OCI-M2 (cell line): Measurements from ENCODE around the gene BNIP3.
"Not testable (repeated sequence)": the region's sequence is repeated elsewhere in the genome, so short reads cannot be mapped to it uniquely, and the experiment has no call there.

ENCODE experiments used
- DNase-seq: peaks from one replicate; lab custom pipeline; 2025; ENCODE audit not compliant: unreplicated experiment; lab: John Stamatoyannopoulos, UW

BNIP3 gene

DNA sequence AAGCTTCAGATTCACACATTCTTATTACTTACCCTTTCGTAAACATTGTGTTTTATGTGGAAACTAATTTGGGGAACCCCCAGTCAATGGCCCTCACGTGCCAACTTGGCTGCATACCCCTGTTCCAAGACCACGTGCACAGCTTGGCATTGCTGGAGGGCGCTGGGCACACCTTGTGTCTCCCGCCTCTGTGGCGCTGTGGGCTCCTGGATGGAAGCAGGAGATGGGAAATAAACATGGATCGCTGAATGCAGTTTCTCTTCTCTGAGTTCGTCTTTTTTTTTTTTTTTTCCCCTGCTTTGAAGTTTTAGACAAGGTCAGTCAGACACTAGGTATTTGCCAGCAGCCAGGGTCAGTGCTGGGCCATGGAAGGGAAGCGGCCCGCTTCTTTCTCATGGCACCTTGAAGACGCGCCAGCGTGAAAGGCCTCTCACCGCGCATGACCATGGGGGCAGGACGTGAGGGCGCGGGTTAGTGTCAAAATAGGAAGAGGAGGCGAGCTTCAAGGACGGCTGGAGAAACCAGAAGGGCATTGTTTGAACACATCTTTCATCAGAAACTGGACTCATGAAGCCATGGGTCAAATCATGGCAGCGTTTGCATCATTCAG, 27.3 kb downstream of the BNIP3 start:
- DNase-seq = no peak

DNA sequence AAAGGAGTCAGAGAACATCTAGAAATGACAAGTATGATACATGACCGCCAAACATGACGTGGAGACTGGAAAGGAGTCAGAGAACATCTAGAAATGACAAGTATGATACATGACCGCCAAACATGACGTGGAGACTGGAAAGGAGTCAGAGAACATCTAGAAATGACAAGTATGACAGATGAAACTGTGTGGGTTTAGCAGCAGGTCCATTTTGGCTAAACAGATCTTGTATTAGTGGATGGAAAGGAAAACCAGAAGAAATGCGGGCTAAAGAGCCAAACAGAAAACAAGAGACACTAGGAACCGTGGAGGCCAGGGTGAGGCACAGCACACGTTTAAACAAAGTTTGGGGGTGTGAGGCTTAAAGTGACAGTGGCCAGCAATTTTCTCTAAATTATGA, 31.8 kb downstream of the BNIP3 start:
- DNase-seq = not testable (repeated sequence)

DNA sequence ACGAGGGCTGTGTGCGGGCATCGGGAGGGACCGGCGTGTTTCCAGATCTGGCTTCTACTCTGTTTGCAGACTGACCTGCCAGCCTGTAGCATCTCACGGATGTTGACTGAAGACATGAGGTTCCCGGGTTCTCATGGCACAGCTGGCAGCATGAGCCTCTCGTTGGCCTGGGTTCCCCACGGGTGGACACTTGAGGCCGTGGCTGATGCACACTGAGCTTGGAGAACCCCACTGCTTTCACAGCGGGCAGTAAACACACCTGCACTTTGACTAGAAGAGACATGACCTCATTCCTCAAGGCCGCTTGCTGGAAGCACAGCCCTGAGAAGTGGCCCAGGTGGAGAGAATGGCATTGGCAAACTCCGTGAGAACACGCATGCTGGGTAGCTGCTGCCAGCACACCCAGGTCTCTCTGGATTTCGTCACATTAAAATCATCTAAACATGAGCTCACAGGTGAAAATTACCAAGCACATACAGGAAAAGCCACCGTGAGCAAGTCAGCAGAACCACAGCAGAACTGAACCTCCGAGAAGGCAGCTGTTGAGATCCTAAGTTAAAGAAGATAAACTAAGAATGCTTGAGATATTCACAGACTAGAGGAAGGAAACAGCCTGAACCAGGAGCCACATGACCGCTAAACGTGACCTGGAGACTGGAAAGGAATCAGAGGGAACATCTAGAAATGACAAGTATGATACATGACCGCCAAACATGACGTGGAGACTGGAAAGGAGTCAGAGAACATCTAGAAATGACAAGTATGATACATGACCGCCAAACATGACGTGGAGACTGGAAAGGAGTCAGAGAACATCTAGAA, 32.5 kb downstream of the BNIP3 start:
- no peak for DNase-seq

DNA sequence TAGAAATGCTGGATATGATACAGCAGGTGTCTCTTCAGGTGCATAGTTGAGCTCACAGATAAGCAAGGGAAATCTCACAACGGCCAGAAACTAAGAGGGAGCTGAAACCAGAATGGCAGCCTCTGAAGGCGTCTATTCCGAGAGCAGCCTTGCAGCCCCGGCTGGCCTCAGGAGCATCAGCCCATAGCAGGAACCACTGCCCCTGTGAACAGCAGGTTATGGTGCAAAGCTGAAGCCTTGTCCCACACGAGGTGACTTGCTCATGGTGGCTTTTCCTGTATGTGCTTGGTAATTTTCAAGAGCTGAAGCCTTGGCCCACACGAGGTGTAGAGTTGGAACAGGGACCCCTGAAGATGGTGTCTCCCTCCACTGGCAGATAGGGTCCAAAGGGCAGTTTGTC, 33.2 kb downstream of the BNIP3 start:
- no peak for DNase-seq

DNA sequence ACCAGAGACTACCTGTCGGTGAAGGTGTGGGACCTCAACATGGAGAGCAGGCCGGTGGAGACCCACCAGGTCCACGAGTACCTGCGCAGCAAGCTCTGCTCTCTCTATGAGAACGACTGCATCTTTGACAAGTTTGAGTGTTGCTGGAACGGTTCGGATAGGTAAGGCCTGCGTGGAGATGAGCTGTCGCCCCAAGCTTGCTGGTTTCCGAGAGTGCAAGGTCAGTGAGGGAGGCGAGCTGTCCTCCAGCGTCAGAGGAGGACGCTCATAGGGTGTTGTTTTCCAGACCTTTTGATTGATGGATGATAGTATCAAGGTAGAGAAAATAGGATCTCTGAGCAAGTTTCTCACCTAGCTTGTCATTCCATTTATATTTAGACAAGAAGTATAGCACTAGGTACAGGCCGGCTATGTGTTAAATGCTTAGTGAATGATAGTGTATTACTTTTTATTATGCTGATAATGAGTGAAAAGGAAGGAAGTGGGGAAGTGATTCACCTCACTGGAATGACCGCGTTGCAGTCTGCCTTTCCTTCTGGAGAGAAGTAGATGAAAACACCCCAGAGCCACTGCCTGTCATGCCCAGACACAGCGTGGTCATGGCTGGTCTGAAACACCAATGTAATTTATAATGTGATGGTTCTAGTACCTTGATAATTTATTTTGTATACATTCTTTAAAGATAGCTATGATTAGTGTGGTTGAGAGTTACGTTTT, 33.9 kb downstream of the BNIP3 start:
- DNase-seq = no peak

DNA sequence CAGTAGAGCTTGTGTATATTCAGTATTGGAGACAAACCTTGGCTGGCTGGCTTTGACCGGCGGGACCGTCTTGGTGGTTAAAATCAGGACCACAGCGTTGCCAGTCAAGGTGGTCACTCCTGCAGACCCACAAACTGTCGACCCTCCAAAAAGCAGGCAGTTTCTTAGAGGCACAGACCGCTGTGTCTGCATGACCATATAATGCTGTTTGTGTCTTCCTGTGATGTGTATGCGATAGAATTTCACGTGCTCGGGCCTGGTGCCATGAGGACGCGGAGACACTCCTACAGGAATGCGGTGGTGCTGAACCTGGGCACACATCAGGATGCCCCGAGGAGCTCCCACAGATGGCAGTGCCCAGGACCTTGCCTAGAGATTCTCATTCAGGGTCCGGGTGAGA, 34.8 kb downstream of the BNIP3 start:
- no peak for DNase-seq

DNA sequence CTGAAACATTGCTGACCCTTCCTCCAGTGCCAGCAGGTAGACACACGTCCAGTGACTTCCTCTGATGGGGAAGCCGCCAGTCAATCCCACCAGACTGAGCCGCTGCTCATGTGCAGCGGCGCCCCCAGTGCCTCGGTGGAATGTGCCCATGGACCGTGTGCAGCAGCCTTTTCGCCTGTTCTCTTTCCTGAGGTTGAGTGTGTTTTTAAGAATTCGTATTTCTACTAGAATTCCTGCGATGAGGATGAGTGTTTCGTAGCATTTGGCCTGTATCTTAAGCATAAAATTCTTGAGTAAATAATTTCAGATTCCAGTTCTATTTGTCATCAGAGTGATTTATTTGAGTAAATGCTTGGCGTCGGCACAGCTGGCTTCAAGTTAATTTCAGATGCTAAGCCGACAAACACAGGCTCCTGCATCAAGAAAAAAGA, 35.4 kb downstream of the BNIP3 start:
- no peak for DNase-seq

DNA sequence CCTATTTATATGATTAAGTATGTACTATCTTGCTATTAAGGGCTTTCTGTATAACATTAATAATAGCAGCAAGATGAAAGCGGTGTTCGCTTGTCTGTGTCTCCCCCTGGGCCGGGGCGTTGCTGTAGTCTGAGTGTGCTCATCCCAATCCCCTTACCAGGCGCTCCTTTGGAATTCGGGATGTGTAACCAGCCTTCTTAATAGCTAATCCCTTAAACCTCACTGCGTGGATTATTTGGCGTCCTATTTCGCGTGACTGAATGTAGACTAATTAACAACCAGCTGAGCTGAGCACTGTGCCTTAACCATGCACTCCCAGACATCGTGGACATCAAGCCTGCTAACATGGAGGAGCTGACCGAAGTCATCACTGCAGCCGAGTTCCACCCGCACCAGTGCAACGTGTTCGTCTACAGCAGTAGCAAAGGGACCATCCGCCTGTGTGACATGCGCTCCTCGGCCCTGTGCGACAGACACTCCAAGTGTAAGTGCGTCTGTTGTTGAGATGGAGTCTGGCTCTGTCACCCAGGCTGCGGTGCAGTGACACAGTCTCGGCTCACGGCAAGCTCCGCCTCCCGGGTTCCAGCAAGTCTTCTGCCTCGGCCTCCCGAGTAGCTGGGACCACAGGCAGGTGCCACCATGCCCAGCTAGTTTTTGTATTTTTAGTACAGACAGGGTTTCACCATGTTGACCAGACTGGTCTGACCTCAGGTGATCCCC, 36.6 kb downstream of the BNIP3 start:
- no peak for DNase-seq

DNA sequence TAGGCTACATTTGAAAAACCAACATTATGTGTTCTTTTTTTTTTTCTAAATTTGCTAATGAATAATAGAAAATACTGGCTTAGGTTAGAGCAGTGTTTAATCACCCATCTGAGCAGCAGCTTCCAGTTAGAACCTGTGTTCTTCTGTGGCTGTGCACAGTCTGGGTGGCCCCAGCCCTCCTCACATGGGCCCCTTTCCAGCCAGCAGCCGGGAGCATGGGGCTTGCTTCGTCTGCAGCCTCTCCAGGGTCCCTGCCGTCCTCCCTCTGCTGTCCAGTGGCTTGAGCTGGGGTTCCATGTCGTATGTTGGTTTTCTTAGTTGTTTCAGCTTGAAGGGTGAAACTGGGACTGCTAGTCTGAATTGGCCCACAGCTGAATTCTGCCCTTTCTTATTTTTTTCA, 37.3 kb downstream of the BNIP3 start:
- no peak for DNase-seq

DNA sequence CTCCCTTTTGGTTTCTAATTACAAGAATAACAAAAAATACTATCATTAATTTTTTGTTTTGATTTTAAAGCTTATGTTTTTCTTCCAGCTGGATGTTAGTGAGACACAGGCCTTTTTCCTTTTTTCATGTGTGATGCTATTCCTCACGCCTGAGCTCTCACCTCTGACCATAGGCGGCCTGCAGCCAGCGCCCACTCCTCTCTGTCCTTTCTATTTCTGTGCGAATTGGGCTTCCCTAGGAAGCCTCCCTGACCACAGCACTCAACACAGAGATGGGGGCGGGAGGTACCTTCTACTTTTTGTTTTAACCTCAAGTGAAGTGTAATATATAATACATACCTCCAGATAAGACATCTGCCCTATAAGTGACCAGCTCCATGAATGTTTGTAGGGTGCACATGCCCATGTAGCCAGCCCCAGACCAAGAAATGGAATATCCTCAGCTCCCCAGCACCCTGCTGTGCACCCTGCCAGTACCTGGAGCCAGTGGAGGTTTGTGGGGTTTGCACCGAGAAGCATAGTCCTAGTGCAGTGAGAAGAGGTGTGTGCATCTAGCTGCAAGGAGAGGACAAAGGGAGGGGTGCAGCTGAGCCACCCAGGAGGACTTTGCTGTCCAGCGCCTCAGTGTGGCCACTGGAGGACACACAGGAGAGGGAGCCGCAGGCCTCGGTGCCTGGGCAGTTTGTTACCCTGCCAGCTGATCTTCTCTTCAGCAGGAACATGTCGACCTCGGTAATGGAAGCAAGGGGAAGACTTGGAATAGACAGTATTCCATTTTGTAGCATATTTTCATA, 38.5 kb downstream of the BNIP3 start:
- DNase-seq = no peak

DNA sequence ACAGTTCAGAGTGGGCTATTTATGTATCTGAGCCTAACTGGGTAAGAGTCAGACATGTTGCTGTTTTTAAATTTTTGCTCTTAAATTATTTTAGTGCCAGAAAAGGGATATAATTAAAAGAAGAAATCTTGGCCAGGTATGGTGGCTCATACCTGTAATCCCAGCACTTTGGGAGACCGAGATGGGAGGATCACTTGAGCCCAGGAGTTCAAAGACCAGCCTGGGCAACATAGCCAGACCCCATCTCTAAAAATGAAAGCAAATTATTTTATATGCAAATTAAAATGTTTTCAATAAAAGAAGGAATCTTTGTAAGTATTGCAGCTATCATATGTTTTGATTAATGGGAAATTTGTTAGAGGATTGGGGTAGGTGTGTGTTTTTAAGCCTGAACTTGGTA, 39.3 kb downstream of the BNIP3 start:
- no peak for DNase-seq

DNA sequence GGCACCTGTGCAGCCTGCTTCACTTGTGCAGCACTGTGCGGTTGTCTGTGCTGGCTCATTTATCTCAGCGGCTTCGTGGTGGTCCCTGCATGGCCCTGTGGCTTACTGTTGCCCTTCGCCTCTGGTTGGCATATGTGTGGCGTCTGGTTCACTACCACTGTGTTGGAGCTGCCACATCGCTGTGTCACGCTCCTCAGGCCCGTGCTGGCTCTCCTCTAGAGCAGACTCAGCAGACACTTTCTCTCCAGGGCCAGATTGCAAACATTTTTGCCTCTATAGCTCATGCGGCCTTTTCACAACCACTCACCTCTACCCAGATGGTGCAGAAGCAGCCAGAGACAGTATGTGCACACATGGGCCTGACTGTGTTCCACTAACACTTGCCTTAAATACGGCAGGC, 43.0 kb downstream of the BNIP3 start:
- DNase-seq = no peak

DNA sequence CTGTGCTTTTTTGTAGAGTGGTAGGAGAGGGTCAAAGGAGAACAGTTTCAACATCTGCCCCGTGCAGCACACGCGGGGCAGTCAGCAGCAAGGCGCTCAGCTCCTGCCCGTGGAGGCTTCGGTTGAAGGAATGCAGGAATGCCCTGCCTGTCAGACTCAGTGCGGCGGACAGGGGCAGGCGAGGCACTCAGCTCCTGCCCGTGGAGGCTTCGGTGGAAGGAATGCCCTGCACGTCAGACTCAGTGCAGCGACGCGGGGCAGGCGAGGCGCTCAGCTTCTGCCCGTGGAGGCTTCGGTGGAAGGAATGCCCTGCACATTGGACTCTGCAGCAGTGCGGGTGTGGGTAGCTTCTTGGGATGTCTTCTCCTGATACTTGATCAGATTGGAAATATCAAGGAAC, 43.9 kb downstream of the BNIP3 start:
- DNase-seq = no peak

DNA sequence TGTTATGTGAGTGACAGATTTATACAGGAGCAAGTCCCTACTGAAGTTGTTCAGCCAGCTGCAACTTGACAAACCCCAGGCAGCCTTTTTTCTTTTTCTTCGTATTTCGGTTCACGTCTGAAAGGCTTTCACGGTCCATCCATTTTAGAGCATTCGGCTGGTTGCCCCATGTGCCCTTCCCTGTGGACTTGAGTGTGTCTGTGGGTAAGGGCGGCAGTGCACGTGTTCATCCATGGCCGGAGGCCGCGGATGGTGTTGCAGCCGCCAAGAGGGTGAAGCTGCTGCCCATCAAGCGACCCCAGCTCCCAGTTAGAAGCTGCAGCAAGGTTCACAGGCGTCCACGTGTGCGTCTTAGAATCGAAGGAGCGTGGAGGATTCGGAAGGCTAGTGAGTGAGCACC, 45.0 kb downstream of the BNIP3 start:
- DNase-seq = no peak

DNA sequence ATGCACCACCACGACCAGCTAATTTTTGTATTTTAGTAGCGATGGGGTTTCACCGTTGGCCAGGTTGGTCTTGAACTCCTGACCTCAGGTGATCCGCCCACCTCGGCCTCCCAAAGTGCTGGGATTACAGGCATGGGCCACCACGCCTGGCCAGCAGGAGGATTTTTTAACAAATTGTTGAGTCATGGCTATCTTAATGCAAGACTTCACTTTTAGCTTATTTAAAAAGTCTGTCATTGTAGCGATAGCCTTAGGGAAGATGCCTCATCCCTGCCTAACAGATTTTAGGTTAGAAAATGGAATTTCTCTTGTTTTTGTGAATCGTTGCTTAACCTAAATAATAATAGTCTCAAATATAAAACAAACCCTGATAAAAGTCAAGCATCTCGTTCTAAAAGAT, 45.4 kb downstream of the BNIP3 start:
- DNase-seq = no peak

DNA sequence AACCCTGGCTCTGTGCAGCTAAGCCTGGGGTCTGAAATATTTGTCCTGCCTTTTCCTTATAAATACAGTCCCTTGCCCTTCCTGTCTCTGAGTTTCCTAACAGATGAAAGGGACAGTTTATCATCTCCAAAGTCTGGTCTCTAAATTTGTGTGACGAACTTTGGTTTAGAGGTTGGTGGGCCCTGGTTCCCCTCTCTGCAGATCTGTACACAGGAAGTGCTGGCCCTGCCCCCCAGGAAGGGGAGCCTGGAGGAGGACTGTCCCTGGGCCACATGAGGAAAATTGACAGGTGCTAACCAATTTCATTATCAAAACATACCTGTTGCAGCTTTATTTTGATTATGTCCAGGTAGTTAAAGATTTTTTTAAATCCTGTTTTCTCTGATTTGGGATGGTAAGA, 46.5 kb downstream of the BNIP3 start:
- no peak for DNase-seq

DNA sequence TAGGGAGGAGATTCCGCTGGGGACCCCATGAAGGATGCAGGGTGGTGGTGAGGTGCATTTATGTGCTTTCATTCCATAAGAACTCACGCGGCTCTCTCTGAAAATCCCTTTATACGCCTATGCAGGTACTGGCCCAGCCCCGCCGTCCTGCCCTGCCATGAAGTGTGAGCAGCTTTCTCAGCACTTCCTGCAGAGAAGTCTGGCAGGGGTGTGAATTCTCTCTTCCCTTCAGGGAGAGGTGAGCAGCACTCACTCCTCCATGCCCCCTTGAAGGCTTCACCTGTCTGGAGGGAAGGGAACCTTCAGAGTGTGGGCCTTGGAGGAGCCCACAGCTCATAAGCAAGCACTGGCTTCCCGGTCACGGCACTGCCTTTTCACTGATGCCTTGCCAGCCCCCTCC, 47.0 kb downstream of the BNIP3 start:
- no peak for DNase-seq

DNA sequence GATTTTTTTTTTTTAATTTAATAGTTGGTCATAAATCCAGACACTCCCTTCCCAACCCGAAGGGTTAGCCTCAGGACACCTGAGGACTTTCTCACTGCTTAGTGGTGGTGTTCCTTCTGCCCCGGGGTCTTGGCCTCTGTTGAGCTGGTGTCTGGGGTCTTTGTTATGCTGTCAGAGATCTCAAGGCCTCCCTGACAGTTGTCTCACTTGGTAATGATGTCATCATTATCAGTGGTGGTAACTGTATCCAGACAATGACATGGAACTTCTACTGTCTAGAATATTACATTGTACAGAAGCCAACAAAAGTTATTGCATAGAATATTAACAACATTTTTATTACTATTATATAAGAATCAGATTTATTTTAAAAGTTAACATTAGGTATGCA, 48.0 kb downstream of the BNIP3 start:
- DNase-seq = no peak

DNA sequence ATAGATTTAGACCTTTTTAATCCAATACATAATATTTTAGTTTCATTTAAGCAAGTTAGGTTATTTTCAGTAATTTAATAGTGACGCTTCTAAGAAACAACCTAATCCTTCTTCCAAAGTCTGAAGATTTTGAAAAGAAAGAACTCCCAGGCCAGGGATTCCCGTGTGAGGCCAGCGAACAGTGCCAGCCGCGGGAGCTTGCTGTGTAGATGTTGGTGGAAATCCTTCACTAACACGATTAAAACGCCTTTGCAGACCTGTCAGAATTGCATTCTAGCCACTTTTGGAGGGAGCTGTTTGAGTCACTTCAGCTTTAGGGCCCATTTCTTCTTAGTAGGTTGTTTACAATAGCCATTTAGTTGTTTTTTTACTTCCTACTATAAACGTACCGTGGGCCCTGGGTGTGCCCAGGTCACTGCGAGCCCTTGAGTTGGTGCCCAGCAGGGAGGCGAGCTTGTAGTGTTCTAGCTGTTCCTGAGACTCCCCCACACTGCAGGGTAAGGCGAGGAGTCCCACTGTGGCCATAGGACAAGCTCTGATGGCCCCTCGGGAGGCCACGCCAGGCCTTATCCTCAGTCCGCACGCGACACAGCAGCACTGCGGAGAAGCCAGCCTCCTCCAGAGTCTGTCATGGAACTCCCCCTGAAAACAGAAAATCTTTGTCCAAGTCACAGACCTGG, 48.6 kb downstream of the BNIP3 start:
- no peak for DNase-seq

DNA sequence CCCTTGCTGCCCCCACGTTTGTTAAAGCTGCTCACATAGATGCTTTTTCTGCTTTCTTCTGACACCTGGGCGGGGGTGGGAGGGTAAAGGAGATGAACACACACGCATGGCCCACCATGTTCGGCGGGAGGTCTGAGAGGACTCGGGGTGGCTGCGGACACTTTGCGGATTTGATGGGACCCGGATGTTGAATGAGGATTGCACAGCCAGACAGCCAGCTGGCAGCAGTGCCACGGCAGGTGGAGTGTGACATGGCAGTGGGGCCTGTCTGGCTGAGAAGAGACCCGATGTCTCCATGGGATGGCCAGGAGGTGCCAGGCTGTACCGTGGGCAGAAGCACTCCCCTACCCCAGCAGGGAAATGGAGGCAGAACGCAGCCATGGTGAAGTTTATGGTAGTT, 49.7 kb downstream of the BNIP3 start:
- DNase-seq = no peak
